Lower lobe of right lung (tissue), 2 donors: ENCODE measurements around the gene TBK1. TPM values are rescaled to one million over a fixed set of nuclear protein-coding genes. Genes with fewer than 3 reads are reported as not detected.
"Not testable (repeated sequence)": the region's sequence is repeated elsewhere in the genome, so short reads cannot be mapped to it uniquely, and the experiment has no call there.

Source experiments
- ATAC-seq, 2 donors: fragments of 200-7000 bp; cut with Tn5 transposase; one replicate each; pipeline ENCODE4 v1.9.1; 2020 to 2022; ENCODE audit warnings: mild to moderate bottlenecking in 2 of 2, moderate library complexity in 2 of 2
- DNase-seq: peaks from one replicate; pipeline ENCODE4 v3.0.0-alpha.2; 2020
- H3K27ac ChIP-seq: fragments of 200-600 bp; one replicate; pipeline ENCODE4 v1.8.0; 2022
- H3K27me3 ChIP-seq: fragments of 200-600 bp; one replicate; pipeline ENCODE4 v1.8.0; 2022; ENCODE audit warnings: low read depth
- H3K36me3 ChIP-seq: fragments of 200-600 bp; one replicate; pipeline ENCODE4 v1.8.0; 2022; ENCODE audit warnings: mild to moderate bottlenecking
- H3K4me1 ChIP-seq: fragments of 200-600 bp; one replicate; pipeline ENCODE4 v1.8.0; 2022
- H3K4me3 ChIP-seq: fragments of 200-600 bp; one replicate; pipeline ENCODE4 v1.8.0; 2022; ENCODE audit warnings: mild to moderate bottlenecking
- H3K9me3 ChIP-seq: fragments of 200-600 bp; one replicate; pipeline ENCODE4 v1.8.0; 2022
- intact Hi-C: fragments of 100-400 bp; cut with DNase I; formaldehyde crosslinking; loops from one replicate; pipeline ENCODE4 v1.11.0; 2022
- total RNA-seq: library from RNA; stranded (reverse); fragmentation: NEBNext Ultra II Directional; extraction: Animal tissue kit (Norgen Biotek cat#: 25700); gene quantifications from one replicate; pipeline ENCODE4 v1.2.1, GENCODE V29; 2021
- TF ChIP-seq, protein P1 (sequence below): fragments of 200-600 bp; IDR thresholded peaks from one replicate; pipeline ENCODE4 v1.8.0; 2022; ENCODE audit warnings: antibody characterized with exemption, mild to moderate bottlenecking
- donor health status: DM: no; HTN: yes; CAD: no; lungs with severe emphysema.

TBK1 gene
- total RNA-seq, 1 donor from 2014 or later, result 25.0 TPM

DNA sequence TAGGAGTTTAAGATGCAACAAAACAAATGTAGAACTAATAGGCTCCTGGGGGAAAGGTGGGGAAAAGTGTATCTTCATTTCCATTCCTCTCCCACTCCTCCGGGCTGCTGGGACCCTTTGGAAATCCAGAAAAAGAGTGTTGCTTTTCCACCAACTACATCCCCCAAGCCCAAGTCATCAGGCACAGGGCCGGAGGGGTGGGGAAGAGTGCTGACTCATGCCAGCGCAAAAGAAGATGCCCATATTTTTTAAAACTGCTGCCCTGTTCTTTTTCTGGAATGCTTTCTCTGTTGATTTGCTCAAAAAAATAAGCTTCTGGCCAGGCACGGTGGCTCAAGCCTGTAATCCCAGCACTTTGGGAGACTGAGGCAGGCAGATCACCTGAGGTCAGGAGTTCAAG is 70.9 kb downstream of the TBK1 start:
- ATAC-seq (no peak), DNase-seq (no peak)
- no peak overlapping the region for H3K4me3 ChIP-seq
- no peaks in the 10 kb centered on the region for H3K27me3 ChIP-seq
- no peaks in the 10 kb centered on the region for H3K9me3 ChIP-seq
- no peaks in the 10 kb centered on the region for H3K4me1 ChIP-seq
- intact Hi-C loops, result no loop called here
- TF ChIP-seq, protein P1, sequence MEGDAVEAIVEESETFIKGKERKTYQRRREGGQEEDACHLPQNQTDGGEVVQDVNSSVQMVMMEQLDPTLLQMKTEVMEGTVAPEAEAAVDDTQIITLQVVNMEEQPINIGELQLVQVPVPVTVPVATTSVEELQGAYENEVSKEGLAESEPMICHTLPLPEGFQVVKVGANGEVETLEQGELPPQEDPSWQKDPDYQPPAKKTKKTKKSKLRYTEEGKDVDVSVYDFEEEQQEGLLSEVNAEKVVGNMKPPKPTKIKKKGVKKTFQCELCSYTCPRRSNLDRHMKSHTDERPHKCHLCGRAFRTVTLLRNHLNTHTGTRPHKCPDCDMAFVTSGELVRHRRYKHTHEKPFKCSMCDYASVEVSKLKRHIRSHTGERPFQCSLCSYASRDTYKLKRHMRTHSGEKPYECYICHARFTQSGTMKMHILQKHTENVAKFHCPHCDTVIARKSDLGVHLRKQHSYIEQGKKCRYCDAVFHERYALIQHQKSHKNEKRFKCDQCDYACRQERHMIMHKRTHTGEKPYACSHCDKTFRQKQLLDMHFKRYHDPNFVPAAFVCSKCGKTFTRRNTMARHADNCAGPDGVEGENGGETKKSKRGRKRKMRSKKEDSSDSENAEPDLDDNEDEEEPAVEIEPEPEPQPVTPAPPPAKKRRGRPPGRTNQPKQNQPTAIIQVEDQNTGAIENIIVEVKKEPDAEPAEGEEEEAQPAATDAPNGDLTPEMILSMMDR, result no peak
- H3K27ac ChIP-seq, result no peak overlapping the region
- no peaks in the 10 kb centered on the region for H3K36me3 ChIP-seq

DNA sequence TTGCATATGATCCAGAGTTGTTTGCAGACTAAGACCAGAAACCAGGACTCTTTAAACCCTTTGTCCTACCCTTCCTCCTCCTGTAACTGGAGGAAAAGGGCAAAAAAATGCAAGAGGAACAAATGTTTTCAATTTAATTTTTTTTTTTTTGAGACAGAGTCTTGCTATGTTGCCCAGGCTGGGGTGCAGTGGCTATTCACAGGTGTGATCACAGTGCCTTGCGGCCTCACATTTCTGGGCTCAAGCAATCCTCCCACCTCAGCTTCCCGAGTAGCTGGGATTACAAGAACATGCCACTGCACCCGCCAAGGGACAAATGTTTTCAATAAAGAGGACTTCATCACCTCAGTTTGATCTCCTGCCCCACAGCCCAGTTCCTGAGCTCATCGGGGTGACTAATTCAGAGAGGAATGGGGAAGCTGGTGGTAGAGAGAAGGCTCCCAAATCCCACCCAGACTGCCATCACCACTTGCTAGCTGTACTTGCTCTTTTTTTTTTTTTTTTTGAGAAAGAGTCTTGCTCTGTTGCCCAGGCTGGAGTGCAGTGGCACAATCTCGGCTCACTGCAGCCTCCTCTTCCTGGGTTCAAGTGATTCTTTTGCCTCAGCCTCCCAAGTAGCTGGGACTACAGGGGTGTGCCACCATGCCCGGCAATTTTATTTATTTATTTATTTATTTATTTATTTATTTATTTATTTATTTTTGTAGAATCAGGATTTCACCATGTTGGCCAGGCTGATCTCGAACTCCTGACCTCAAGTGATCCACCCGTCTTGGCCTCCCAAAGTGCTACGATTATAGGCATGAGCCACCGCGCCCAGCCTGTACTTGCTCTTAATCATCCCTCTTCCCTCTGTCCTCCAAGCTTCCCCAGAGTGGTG is 71.9 kb downstream of the TBK1 start:
- intact Hi-C loops, H3K36me3 ChIP-seq, H3K27me3 ChIP-seq, DNase-seq, H3K27ac ChIP-seq, ATAC-seq, H3K4me3 ChIP-seq, H3K9me3 ChIP-seq, H3K4me1 ChIP-seq: not testable (repeated sequence)

DNA sequence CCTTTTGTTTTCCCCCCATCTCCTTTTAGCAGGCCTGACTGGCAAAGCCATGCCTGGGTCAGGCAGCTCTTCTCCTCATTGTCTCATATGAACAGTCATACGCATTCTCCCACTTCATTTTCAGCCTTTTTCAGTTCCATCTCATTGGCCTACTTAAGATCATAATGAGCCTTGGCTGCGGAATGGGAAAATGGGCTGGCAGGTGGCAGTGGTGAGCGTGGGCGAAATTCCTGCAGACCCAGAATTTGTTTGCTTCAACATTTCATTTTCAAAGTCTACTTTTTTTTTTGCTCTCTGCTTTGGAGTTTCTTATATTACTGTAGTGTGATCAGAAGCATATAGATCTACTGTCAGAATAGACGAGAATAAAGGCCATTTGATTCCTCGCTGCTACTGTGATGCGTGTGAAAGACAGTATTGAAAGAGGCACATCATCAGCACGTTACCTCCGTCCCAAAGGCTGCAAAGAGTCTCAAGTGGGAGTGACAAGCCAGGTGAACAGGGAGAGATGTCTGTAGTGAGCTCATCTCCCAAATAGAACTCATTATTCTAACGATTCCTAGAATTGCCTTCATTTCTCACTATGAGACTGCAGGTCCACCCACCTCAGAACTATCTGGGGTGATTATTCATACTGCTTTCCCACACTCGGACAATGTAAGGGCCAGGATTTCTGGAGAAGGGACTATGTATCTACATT is 73.7 kb downstream of the TBK1 start:
- Histone ChIP-seq H3K4me1 (no peaks in the 10 kb centered on the region), H3K4me3 (no peak overlapping the region), H3K27ac (no peak overlapping the region), H3K27me3 (no peaks in the 10 kb centered on the region), H3K36me3 (no peaks in the 10 kb centered on the region), H3K9me3 (no peaks in the 10 kb centered on the region)
- intact Hi-C loops, result no loop called here
- DNase-seq (no peak), ATAC-seq (no peak)
- TF ChIP-seq, protein P1, result no peak

DNA sequence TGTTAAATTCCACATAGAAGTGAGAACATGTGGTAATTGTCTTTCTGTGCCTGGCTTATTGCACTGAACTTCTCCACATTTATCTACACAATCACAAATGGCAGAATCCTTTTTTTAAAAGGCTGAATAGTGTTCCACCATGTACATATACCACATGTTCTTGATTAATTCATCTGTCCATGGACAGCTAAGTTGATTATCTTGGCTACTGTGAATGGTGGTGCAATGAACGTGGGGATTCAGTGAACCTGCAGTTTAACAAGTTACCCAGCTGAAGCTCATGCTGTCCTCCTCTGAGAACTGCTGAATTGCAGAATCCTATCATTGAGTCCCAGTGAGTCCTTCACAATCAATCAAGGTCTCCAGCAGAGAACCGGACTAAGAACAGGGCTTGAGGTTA is 74.9 kb downstream of the TBK1 start:
- ATAC-seq (no peak), DNase-seq (no peak)
- Histone ChIP-seq H3K36me3 (no peaks in the 10 kb centered on the region), H3K4me1 (no peaks in the 10 kb centered on the region), H3K27ac (no peak overlapping the region), H3K27me3 (no peaks in the 10 kb centered on the region), H3K9me3 (no peaks in the 10 kb centered on the region), H3K4me3 (no peak overlapping the region)
- TF ChIP-seq, protein P1, result no peak
- intact Hi-C loops, result no loop called here

DNA sequence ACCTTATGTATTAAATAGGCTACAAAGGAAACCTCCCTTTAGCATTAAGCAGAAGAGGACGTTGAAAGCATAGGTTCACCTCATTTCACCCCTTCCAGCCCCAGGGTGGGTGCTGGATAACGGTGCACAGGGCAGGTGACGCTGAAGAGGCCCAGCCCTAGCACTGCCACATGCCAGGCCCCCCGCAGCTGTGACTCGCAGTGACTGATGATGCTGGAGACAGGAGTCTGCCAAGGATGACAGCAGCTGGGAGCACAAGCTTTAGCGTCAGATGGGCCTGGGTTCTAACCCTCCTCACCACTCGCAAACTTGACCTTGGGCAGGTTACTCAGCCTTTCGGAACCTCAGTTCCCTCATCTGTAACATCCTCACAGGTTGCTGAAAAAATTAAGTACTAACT is 76.7 kb downstream of the TBK1 start:
- intact Hi-C loops, result no loop called here
- H3K4me3 ChIP-seq, result no peak overlapping the region
- DNase-seq (no peak), ATAC-seq (no peak)
- no peaks in the 10 kb centered on the region for H3K4me1 ChIP-seq
- H3K27ac ChIP-seq, result no peak overlapping the region
- no peaks in the 10 kb centered on the region for H3K36me3 ChIP-seq
- no peaks in the 10 kb centered on the region for H3K27me3 ChIP-seq
- TF ChIP-seq, protein P1, result no peak
- no peaks in the 10 kb centered on the region for H3K9me3 ChIP-seq

DNA sequence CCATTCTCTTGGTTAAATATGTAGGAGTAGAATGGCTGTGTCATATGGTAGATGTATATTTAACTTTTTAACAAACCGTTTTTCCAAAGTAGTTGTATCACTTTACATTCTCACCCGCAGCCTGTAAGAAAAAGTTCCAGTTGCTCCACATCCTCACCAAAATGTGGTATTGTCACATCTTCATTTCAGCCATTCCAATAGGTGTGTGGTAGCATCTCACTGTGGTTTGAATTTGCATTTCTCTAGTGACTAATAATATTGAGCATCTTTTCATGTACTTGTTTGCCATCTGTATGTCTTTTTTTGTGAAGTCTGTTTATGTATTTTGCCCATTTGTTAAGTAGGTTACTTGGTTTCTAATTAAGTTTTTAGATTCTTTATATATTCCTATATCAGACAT is 78.6 kb downstream of the TBK1 start:
- ATAC-seq, result no peak
- TF ChIP-seq, protein P1, result no peak
- no peak for DNase-seq
- H3K9me3 ChIP-seq, result no peaks in the 10 kb centered on the region
- H3K27me3 ChIP-seq, result no peaks in the 10 kb centered on the region
- intact Hi-C loops, result no loop called here
- H3K27ac ChIP-seq, result no peak overlapping the region
- no peaks in the 10 kb centered on the region for H3K36me3 ChIP-seq
- no peak overlapping the region for H3K4me3 ChIP-seq
- no peaks in the 10 kb centered on the region for H3K4me1 ChIP-seq
